IMR-90 (cell line): Measurements from ENCODE around the gene ZBTB47. TPM values are rescaled to one million over a fixed set of nuclear protein-coding genes. Genes with fewer than 3 reads are reported as not detected.

Experiments used
- ATAC-seq: fragments of 200-7000 bp; cut with Tn5 transposase; 2 replicates; pipeline ENCODE4 v1.9.1; 2020; ENCODE audit warnings: low read depth, mild to moderate bottlenecking, moderate library complexity
- BruUV-seq: library from RNA; stranded (reverse); fragments of 400-500 nt; replicated peaks from 2 replicates; lab custom pipeline; 2021; lab: Mats Ljungman, UMichigan
- CTCF ChIA-PET: fragments of 300-600 bp; formaldehyde crosslinking; extraction: SDS; loops from one replicate; lab custom pipeline; 2021; ENCODE audit warnings: antibody characterized with exemption; lab: Yijun Ruan, JAX
- POLR2A ChIA-PET: fragments of 300-600 bp; sonication (Branson Sonifier 250); formaldehyde crosslinking; loops from one replicate; lab custom pipeline; 2022; ENCODE audit warnings: antibody characterized with exemption; ENCODE audit not compliant: unreplicated experiment; lab: Charles Lee
- DNase-seq: peaks from one replicate; pipeline ENCODE4 v3.0.0; 2013
- H2AFZ ChIP-seq: replicated peaks from 2 replicates; pipeline ENCODE3; 2013; ENCODE audit warnings: low read length, mild to moderate bottlenecking; ENCODE audit not compliant: poor library complexity
- H2AK5ac ChIP-seq: 2 replicates; pipeline ENCODE4 v1.6.1; 2013; ENCODE audit warnings: low read depth, low read length, inconsistent platforms
- H2AK9ac ChIP-seq: replicated peaks from 2 replicates; pipeline ENCODE3; 2013; ENCODE audit warnings: mild to moderate bottlenecking, low read depth, low read length, moderate library complexity; ENCODE audit not compliant: poor library complexity
- H2BK120ac ChIP-seq: 2 replicates; pipeline ENCODE4 v1.6.1; 2013; ENCODE audit warnings: low read depth, low read length, inconsistent platforms
- H2BK15ac ChIP-seq: 3 replicates; pipeline ENCODE4 v1.6.1; 2013; ENCODE audit warnings: low read depth, low read length, inconsistent platforms
- H2BK20ac ChIP-seq: 2 replicates; pipeline ENCODE4 v1.6.1; 2013; ENCODE audit warnings: low read depth, mild to moderate bottlenecking, inconsistent platforms, low read length, moderate library complexity
- H2BK5ac ChIP-seq: 2 replicates; pipeline ENCODE4 v1.6.1; 2013; ENCODE audit warnings: mild to moderate bottlenecking, low read depth, low read length, inconsistent platforms; ENCODE audit not compliant: poor library complexity, severe bottlenecking
- H3K14ac ChIP-seq: replicated peaks from 2 replicates; pipeline ENCODE4 v1.6.1; 2013; ENCODE audit warnings: low read depth, low read length, inconsistent platforms
- H3K18ac ChIP-seq: 2 replicates; pipeline ENCODE4 v1.6.1; 2013; ENCODE audit warnings: low read depth, low read length, control low read depth
- H3K23ac ChIP-seq: 2 replicates; pipeline ENCODE4 v1.6.1; 2013; ENCODE audit warnings: low read depth, low read length, inconsistent platforms
- H3K27ac ChIP-seq: 2 replicates; pipeline ENCODE4 v1.5.1; 2013; ENCODE audit warnings: mild to moderate bottlenecking, control low read depth, low read length; ENCODE audit not compliant: insufficient read depth
- H3K27me3 ChIP-seq: 2 replicates; pipeline ENCODE4 v1.6.1; 2013; ENCODE audit warnings: low read length; ENCODE audit not compliant: control insufficient read depth, insufficient read depth
- H3K36me3 ChIP-seq: 2 replicates; pipeline ENCODE4 v1.6.1; 2013; ENCODE audit warnings: low read length, mixed read lengths; ENCODE audit not compliant: control insufficient read depth, insufficient read depth
- H3K4ac ChIP-seq: 2 replicates; pipeline ENCODE4 v1.6.1; 2013; ENCODE audit warnings: low read depth, low read length, inconsistent platforms
- H3K4me1 ChIP-seq: 2 replicates; pipeline ENCODE4 v1.6.1; 2013; ENCODE audit warnings: low read length, mixed read lengths; ENCODE audit not compliant: control insufficient read depth, insufficient read depth
- H3K4me2 ChIP-seq: 2 replicates; pipeline ENCODE4 v1.6.1; 2013; ENCODE audit warnings: low read depth, mild to moderate bottlenecking, control low read depth, low read length, moderate library complexity
- H3K4me3 ChIP-seq: 2 replicates; pipeline ENCODE4 v1.5.1; 2013; ENCODE audit warnings: low read depth, mild to moderate bottlenecking, control low read depth, low read length, moderate library complexity; ENCODE audit not compliant: insufficient read depth
- H3K56ac ChIP-seq: 2 replicates; pipeline ENCODE4 v1.6.1; 2013; ENCODE audit warnings: low read length, inconsistent platforms; ENCODE audit not compliant: insufficient read depth; ENCODE audit errors: extremely low read depth
- H3K79me1 ChIP-seq, 2 experiments: 2 replicates each; pipeline ENCODE4 v1.6.1; 2013; ENCODE audit warnings: low read length in 2 of 2, inconsistent platforms in 1 of 2, low read depth in 1 of 2
- H3K9ac ChIP-seq: 2 replicates; pipeline ENCODE4 v1.6.1; 2013; ENCODE audit warnings: low read depth, low read length, control low read depth
- H3K9me1 ChIP-seq: 2 replicates; pipeline ENCODE4 v1.6.1; 2013; ENCODE audit warnings: low read length, inconsistent platforms; ENCODE audit not compliant: insufficient read depth
- H3K9me3 ChIP-seq: 2 replicates; pipeline ENCODE4 v1.6.1; 2013; ENCODE audit warnings: low read length; ENCODE audit not compliant: control insufficient read depth, insufficient read depth
- H4K20me1 ChIP-seq: 2 replicates; pipeline ENCODE4 v1.6.1; 2013; ENCODE audit warnings: low read length, inconsistent platforms; ENCODE audit not compliant: insufficient read depth
- H4K5ac ChIP-seq: 2 replicates; pipeline ENCODE4 v1.6.1; 2013; ENCODE audit warnings: mild to moderate bottlenecking, low read depth, low read length, control low read depth
- H4K8ac ChIP-seq, 2 experiments: 2 replicates each; pipeline ENCODE4 v1.6.1; 2013; ENCODE audit warnings: low read depth in 2 of 2, low read length in 2 of 2, control low read depth in 1 of 2, inconsistent platforms in 1 of 2
- H4K91ac ChIP-seq: 2 replicates; pipeline ENCODE4 v1.6.1; 2013; ENCODE audit warnings: low read depth, low read length, inconsistent platforms; ENCODE audit not compliant: insufficient read depth
- BHLHE40 ChIP-seq: fragments of 150-350 bp; IDR thresholded peaks from 2 replicates; pipeline ENCODE4 v1.6.1; 2016; ENCODE audit warnings: mild to moderate bottlenecking, low read depth, low read length
- MAZ ChIP-seq: IDR thresholded peaks from 2 replicates; pipeline ENCODE4 v1.6.1; 2012; ENCODE audit warnings: low read depth, mild to moderate bottlenecking, low read length, improper control_type of control experiment, moderate library complexity, borderline replicate concordance
- WGBS, 2 experiments: methylation state at CpG; one replicate each; pipeline versions ENCODE4 v1.1.5 to v1.1.7; 2013; ENCODE audit warnings: missing lambda C conversion rate in 2 of 2; ENCODE audit not compliant: insufficient read length in 1 of 2; ENCODE audit errors: extremely low coverage in 2 of 2; 5-methylcytosine and 5-hydroxymethylcytosine counted together
- dilution Hi-C: fragments of 300-500 bp; cut with HindIII; formaldehyde crosslinking; loops from one replicate; pipeline ENCODE4 v1.14.3; 2018; ENCODE audit warnings: low sequenced_read_pairs; ENCODE audit not compliant: unreplicated experiment
- in situ Hi-C: fragments of 300-500 bp; cut with MboI; formaldehyde crosslinking; loops from 3 replicates; pipeline ENCODE4 v1.14.3; 2019; ENCODE audit warnings: low sequenced_read_pairs, inconsistent platforms, mixed read lengths
- intact Hi-C: fragments of 100-400 bp; cut with micrococcal nuclease; formaldehyde crosslinking; loops from 2 replicates; pipeline ENCODE4 v1.10.0; 2022
- polyA plus RNA-seq, 3 experiments: library from polyadenylated mRNA; depleted of rRNA; stranded (reverse); fragments of >200 nt; gene quantifications; 2 replicates each; pipeline ENCODE4 v1.2.3, GENCODE V29; 2012; ENCODE audit warnings: low replicate concordance in 1 of 3
- total RNA-seq: library from RNA; depleted of rRNA; stranded (reverse); fragments of >200 nt; gene quantifications from 2 replicates; pipeline ENCODE4 v1.2.3, GENCODE V29; 2012

ZBTB47 gene
- total and polyA plus RNA-seq, 2 of the 4 experiments (the other 2 are of a cell fraction): 10.9 to 16.8 TPM

DNA sequence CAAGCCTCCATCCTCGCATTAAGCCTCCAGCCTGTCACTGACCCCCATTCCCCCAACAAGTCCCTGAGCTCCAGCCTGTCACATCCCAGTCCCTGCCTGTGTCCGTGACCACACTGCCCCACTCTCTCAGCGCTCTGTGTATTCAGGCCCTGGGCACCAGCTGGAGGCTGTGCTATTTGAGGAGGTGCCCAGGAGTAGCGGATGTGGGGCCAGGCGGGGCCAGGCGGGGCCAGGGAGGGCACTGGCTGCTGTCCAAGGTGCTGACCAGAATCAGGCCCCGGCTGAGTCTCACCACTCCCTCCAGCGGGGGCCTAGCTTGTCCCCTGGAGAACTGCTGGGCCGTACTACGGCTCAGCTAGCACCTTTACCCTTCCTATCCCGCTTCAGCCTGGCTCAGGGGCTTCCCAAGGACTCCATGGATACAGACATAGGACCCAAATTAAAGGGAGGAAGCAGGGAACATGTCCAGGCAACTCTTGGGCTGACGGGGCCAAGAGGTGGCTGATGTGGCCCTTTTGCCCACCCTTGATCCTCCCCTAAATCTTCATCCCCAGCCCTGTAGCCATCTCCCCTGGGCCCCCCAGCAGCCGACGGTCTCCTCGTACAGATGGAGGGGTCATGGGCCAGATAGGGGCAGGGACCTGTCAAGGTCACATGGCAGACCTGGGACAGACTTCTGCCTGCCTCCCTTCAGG is 48.0 kb downstream of the ZBTB47 start:
- Histone ChIP-seq H3K56ac (no peak overlapping the region), H3K14ac (no peak overlapping the region), H3K9ac (no peak overlapping the region), H4K91ac (no peak overlapping the region), H3K4me3 (no peak overlapping the region), H2BK15ac (no peak overlapping the region), H4K8ac (no peak overlapping the region), H3K36me3 (no peaks in the 10 kb centered on the region), H3K79me1 (no peaks in the 10 kb centered on the region), H3K27ac (no peak overlapping the region), H3K9me3 (no peaks in the 10 kb centered on the region), H2AK5ac (no peak overlapping the region), H2BK5ac (no peak overlapping the region), H3K4me2 (no peak overlapping the region), H2AK9ac (no peak overlapping the region), H3K18ac (no peak overlapping the region), H4K5ac (no peak overlapping the region), H3K4ac (no peak overlapping the region), H2BK120ac (no peak overlapping the region), H4K20me1 (no peaks in the 10 kb centered on the region; the same call in none of the 2 replicates), H2AFZ (peak overlapping the region; percentile 56), H2BK20ac (no peak overlapping the region), H3K9me1 (no peaks in the 10 kb centered on the region; the same call in 1 of the 2 replicates), H3K27me3 (peaks cover 35% of the 10 kb centered on the region), H3K23ac (no peak overlapping the region), H3K4me1 (no peaks in the 10 kb centered on the region)
- in situ Hi-C loops (no loop called here), intact Hi-C loops (no loop called here), dilution Hi-C loops (no loop called here)
- TF ChIP-seq MAZ (peak; percentile 53; the same call in 1 of the 2 replicates), BHLHE40 (no peak)
- ChIA-PET CTCF (no interaction called here), POLR2A (no interaction called here)
- DNase-seq (no peak), ATAC-seq (peak; percentile 97)
- no CpG with 5 or more reads among the region's 15 CpGs for WGBS, 2 experiments
- BruUV-seq: no TSS peak
